ENCODE measurements around the gene GMDS. TPM values are rescaled to one million over a fixed set of nuclear protein-coding genes. Genes with fewer than 3 reads are reported as not detected.
"Not testable (repeated sequence)": the region's sequence is repeated elsewhere in the genome, so short reads cannot be mapped to it uniquely, and the experiment has no call there.

Gene GMDS
- total RNA-seq, 2 experiments from 2014 or later: 38.4 to 41.3 TPM

DNA sequence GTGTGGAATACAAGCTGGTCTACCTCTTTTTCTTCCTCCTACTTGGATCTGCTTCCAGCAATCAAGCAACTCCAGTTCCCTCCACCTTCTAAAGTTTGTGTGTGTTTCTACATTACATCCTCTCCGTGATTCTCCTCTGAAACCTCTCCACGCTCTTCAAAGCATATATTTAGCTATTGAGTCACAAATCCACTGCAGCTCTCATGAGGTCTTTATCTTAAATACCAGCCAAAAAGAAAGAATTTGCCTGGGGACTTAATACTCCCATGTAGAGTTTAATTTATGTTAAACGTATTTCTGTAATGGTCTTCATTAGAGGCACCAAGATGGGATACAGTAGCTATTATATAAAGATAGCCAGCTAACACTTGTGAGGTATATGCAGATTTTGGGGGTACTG is 557.0 kb downstream of the GMDS start:
- no peak for DNase-seq
- CTCF ChIA-PET: interaction anchor here (1.2 kb wide), 1 partner anchor 22 kb away, joined by 4 read pairs; no protein-coding TSS in a partner anchor
- intact Hi-C loops (cut with micrococcal nuclease): no loop called here
- no peaks in the 10 kb centered on the region for H3K27me3 Mint-ChIP-seq (ENCODE audit: low read depth)
- peaks cover 3% of the 10 kb centered on the region for H3K9me3 Mint-ChIP-seq
- H3K36me3 Mint-ChIP-seq (ENCODE audit: low read depth): peaks cover 2% of the 10 kb centered on the region
- H3K4me3 Mint-ChIP-seq: no peak overlapping the region
- no peak overlapping the region for H3K27ac Mint-ChIP-seq
- no peaks in the 10 kb centered on the region for H3K4me1 Mint-ChIP-seq (ENCODE audit: low read depth)

DNA sequence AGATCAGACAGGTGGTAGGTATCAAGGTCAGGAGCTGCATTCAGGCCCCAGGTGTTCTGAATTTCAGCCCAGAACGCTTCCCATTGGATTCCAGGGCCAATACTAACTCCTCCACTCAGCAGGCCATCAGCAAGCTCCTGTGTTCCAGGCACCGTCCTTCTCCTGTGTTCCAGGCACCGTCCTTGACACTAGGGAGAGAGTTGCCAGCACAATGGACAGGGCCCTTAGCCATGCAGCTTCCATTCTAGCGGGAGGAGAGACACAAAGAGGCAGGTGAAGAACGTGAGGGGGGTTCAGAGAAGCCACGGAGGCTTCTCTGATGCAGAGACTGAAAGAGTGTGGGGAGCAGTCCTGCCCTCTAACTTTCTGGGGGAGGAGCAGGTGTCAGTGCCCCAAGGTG is 558.0 kb downstream of the GMDS start:
- Mint-ChIP-seq H3K4me1 (ENCODE audit: low read depth) (no peaks in the 10 kb centered on the region), H3K9me3 (no peaks in the 10 kb centered on the region), H3K4me3 (no peak overlapping the region), H3K27ac (no peak overlapping the region), H3K27me3 (ENCODE audit: low read depth) (no peaks in the 10 kb centered on the region), H3K36me3 (ENCODE audit: low read depth) (peaks cover 2% of the 10 kb centered on the region)
- intact Hi-C loops (cut with micrococcal nuclease): no loop called here
- CTCF ChIA-PET: interaction anchor here (0.6 to 1.1 kb wide), 2 partner anchors 9 to 952 kb away, joined by 3 read pairs; no protein-coding TSS in a partner anchor
- DNase-seq: no peak

DNA sequence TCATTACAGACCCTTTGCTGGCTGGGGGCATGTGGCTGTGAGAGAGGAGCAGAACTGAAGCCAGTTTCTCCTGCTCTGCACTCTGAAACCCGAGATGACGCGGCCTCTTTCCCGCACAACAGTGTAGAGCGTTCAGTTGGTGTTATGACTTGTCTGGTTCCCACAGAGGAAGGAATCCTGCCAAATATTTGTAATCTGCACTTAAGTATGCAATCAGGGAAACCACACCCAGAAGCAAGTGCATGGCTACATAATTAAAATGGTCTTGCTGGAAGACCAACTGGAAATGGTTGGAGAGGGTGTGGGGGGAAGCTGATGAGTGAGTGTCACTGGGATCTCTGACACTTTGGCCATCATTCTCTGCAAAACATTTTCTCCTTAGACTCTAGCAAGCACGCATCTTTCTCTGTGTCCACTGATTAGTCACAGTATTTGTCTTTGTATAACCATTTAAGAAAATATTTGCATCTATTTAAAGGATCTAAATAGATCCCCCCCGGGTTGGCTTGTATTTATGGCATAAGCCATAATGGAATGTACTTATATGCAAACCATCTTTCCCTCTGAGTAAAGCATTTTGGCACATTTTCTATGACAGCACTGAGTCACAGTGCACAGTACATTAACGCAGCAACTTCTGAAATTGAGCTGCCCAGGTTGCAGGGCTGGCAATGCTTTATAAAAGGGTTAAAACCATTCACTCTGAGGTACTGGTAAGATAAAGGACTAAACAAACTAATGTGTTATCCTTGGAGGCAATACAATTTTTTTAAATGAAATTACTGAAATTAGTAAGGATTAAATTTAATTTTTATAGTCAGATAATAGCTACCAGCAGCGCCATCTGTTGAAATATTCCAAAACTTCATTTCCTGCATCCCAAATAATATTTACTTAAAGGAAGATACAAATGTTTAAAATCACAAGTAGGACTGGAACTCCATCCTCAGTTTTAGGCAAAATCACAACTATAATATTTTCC is 559.0 kb downstream of the GMDS start:
- H3K4me1 Mint-ChIP-seq (ENCODE audit: low read depth): no peaks in the 10 kb centered on the region
- H3K9me3 Mint-ChIP-seq: no peaks in the 10 kb centered on the region
- no peak for DNase-seq
- no peak overlapping the region for H3K27ac Mint-ChIP-seq
- no peak overlapping the region for H3K4me3 Mint-ChIP-seq
- CTCF ChIA-PET: interaction anchor here (1.4 kb wide), 1 partner anchor 90 kb away, joined by 3 read pairs; no protein-coding TSS in a partner anchor
- H3K27me3 Mint-ChIP-seq (ENCODE audit: low read depth): no peaks in the 10 kb centered on the region
- intact Hi-C loops (cut with micrococcal nuclease): no loop called here
- H3K36me3 Mint-ChIP-seq (ENCODE audit: low read depth): peaks cover 2% of the 10 kb centered on the region

DNA sequence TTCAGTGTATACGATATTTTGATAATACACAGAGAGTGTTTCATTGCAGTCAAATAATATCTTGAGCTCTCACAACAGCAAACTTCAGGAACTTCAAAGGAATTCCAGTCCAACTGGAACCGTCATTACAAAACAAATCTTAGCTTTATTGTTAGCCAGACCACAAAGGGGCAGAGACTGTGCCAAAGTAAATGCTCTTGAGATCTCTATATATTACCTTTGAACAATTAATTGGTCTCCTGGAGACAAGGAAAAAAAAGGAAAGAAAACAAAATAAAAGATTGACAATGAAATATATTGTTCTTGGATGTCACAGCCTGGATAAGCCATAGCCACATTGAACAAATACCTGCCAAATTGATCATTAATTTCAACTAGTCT is 565.7 kb downstream of the GMDS start:
- Mint-ChIP-seq H3K27me3 (ENCODE audit: low read depth) (no peaks in the 10 kb centered on the region), H3K4me1 (ENCODE audit: low read depth) (no peaks in the 10 kb centered on the region), H3K9me3 (no peaks in the 10 kb centered on the region), H3K27ac (no peak overlapping the region), H3K4me3 (no peak overlapping the region), H3K36me3 (ENCODE audit: low read depth) (peaks cover 4% of the 10 kb centered on the region)
- CTCF ChIA-PET: no interaction called here
- no peak for DNase-seq
- intact Hi-C loops (cut with micrococcal nuclease): no loop called here

DNA sequence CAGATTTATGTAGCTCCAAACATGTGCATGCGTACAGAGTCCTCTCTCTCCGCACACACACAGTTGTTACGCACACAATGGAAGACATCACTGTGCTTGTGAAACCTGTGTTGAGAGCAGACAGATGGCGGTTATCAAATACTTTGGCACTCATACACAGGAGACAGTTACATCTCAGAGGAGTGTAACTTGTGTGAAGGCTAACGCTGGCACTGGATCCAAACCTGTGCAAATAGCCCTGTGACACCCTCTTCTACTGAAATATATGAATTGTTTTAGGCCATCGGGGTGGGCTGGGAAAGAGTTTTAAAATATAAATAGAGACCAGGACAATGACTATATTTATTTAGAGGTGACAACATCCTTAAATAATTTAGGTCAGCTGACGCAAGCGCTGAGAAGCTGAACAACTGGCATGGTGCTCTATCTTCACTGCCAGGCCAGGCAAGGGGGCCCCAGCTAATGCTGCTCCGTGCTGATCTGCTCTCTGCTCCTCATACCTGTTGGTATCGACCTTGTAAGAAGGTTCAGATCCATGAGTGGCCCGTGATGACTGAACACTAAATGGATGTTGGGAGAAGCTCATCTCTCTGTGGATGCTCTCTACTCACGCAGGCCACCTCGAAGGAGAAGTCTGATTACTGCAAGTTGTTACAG is 566.2 kb downstream of the GMDS start:
- no peaks in the 10 kb centered on the region for H3K9me3 Mint-ChIP-seq
- intact Hi-C loops (cut with micrococcal nuclease): no loop called here
- H3K27me3 Mint-ChIP-seq (ENCODE audit: low read depth): no peaks in the 10 kb centered on the region
- no peaks in the 10 kb centered on the region for H3K4me1 Mint-ChIP-seq (ENCODE audit: low read depth)
- no peak overlapping the region for H3K27ac Mint-ChIP-seq
- peaks cover 4% of the 10 kb centered on the region for H3K36me3 Mint-ChIP-seq (ENCODE audit: low read depth)
- CTCF ChIA-PET: interaction anchor here (1.4 kb wide), 1 partner anchor 8 kb away, joined by 3 read pairs; no protein-coding TSS in a partner anchor
- DNase-seq: no peak
- no peak overlapping the region for H3K4me3 Mint-ChIP-seq

DNA sequence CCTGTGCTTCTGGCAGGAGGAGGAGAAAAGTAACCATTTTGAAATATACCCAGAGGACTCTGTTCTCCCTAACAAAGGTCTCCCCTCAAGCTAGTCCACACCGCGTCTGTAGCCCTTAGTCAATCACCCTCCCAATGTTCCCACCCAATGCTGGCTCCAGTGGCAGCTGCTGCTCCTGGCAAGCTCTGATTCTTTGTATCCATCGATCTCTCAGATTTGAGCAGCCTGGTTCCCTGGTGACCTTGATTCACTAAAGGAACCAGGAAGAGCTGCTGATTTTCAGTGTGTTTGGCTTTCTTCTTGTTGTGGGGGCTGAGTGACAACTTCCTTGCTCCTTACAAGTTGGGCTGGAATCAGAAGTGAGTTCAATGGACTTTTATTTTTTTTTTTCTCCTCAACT is 567.2 kb downstream of the GMDS start:
- Mint-ChIP-seq H3K9me3 (no peaks in the 10 kb centered on the region), H3K4me3 (no peak overlapping the region), H3K27me3 (ENCODE audit: low read depth) (no peaks in the 10 kb centered on the region), H3K36me3 (ENCODE audit: low read depth) (peaks cover 4% of the 10 kb centered on the region), H3K4me1 (ENCODE audit: low read depth) (no peaks in the 10 kb centered on the region), H3K27ac (no peak overlapping the region)
- CTCF ChIA-PET: interaction anchor here (0.6 to 1.4 kb wide), 3 partner anchors 9 to 617 kb away, joined by 3 read pairs; no protein-coding TSS in a partner anchor
- intact Hi-C loops (cut with micrococcal nuclease): no loop called here
- no peak for DNase-seq

DNA sequence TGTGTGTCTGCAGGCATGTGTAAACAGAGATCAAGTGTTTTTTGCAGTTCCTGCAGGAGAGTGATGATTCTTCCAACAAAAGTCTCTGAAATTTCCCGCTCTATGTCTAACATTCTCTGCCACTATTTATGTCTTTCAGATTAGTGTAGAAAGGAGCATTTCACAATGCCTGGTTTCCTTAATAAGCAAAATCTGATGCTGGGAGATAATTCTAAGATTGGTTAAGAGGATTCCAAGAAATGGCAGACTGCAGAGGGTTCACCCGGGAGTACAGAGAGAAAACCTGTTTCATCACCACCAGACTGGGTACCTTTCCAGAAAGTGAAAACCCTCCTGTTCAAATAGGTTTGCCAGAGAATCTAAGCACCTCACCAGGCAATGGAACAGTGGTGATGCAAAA is 573.0 kb downstream of the GMDS start:
- Mint-ChIP-seq H3K9me3 (no peaks in the 10 kb centered on the region), H3K27ac (no peak overlapping the region), H3K36me3 (ENCODE audit: low read depth) (peaks cover 2% of the 10 kb centered on the region), H3K4me3 (no peak overlapping the region), H3K27me3 (ENCODE audit: low read depth) (no peaks in the 10 kb centered on the region), H3K4me1 (ENCODE audit: low read depth) (no peaks in the 10 kb centered on the region)
- CTCF ChIA-PET: no interaction called here
- intact Hi-C loops (cut with micrococcal nuclease): no loop called here
- no peak for DNase-seq

DNA sequence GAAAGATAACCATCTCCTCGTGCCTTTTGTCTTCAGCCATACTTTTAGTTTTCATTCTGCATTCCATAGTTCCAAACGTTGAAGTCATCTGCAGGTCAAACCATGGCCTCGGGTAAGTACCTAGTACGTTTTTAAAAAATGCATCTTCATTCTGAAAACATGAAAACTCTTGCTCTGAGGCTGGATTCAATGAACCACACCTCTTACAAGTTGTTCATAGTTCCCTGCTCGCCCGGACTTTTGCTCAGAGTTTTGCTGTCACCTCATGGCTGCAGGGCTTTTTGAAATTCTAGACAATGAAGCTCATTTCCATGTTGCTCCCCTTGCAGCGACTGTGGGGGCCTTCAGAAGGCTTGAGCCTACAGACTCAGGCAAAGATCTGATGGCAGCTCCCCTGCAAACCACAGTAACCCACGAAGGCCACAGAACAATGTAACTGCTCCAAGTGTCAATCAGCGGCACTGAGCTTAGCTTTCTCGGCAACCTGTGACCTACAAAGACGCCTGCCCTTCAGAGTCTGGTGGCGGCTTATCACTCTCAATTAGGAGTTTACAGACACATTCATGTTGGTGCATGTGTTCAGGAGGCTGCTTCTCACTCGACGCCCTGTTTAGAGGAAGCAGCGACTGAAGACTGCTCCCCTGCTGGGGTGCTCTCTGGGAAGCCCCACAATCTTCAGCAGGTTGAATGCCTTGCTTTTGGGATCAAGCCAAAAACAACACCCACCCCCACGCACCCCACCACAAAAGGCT is 574.5 kb downstream of the GMDS start:
- Mint-ChIP-seq H3K27ac (no peak overlapping the region), H3K27me3 (ENCODE audit: low read depth) (no peaks in the 10 kb centered on the region), H3K4me1 (ENCODE audit: low read depth) (no peaks in the 10 kb centered on the region), H3K36me3 (ENCODE audit: low read depth) (peaks cover 2% of the 10 kb centered on the region), H3K9me3 (no peaks in the 10 kb centered on the region), H3K4me3 (no peak overlapping the region)
- no peak for DNase-seq
- CTCF ChIA-PET: no interaction called here
- intact Hi-C loops (cut with micrococcal nuclease): no loop called here

DNA sequence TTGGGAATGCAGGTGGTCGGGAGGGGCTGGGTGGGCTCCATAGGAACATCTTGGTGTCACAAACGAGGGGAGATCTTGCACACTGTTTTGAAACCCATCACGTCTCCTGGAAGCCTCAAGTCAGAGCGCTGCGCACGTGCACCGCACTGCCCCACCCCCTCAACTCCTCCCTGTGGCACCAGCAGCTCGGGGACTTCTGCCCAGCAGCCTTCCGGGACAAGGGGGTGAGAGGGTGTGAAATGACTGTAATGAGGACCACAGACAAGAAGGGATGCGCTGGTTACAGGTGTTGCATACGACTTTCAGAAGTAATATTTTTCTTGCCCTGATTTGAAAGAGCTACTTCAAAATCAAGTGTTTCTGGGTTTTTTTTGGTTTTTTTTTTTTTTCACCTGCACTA is 575.4 kb downstream of the GMDS start:
- no peaks in the 10 kb centered on the region for H3K36me3 Mint-ChIP-seq (ENCODE audit: low read depth)
- no peak overlapping the region for H3K4me3 Mint-ChIP-seq
- no peaks in the 10 kb centered on the region for H3K4me1 Mint-ChIP-seq (ENCODE audit: low read depth)
- intact Hi-C loops (cut with micrococcal nuclease): no loop called here
- DNase-seq: no peak
- no peaks in the 10 kb centered on the region for H3K9me3 Mint-ChIP-seq
- CTCF ChIA-PET: no interaction called here
- no peak overlapping the region for H3K27ac Mint-ChIP-seq
- H3K27me3 Mint-ChIP-seq (ENCODE audit: low read depth): no peaks in the 10 kb centered on the region

DNA sequence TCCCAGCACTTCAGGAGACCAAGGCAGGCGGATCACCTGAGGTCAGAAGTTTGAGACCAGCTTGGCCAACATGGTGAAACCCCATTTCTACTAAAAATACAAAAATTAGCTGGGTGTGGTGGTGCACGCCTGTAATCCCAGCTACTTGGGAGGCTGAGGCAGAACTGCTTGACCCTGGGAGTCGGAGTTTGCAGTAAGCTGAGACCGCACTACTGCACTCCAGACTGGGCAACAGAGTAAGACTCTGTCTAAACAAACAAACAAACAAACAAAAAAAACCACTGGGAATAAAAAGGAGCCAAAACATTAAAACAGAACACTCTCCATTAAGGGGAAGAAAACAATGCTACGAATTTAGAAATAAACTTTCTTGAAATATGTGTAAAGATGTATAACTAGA is 576.9 kb downstream of the GMDS start:
- H3K27me3 Mint-ChIP-seq (ENCODE audit: low read depth); intact Hi-C loops (cut with micrococcal nuclease); CTCF ChIA-PET; H3K27ac Mint-ChIP-seq; H3K9me3 Mint-ChIP-seq; DNase-seq; H3K4me1 Mint-ChIP-seq (ENCODE audit: low read depth); H3K4me3 Mint-ChIP-seq; H3K36me3 Mint-ChIP-seq (ENCODE audit: low read depth): not testable (repeated sequence)

DNA sequence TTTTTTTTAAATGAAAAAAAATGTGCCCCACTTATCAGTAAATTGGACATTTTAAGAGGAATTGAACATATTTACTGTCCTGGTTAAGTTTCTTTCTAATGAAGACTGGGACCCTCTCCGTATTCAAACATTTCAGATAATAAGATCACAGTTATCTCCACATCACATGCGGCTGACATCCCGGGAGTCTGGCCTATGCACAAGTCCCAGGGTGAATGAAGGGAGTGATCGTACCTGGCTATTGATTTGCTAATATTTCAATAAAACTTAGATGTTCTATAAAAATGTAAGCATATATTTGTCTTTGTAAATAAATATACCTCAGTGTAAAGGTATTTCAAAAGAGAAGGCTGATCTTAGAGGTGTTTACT is 577.6 kb downstream of the GMDS start:
- Mint-ChIP-seq H3K9me3 (no peaks in the 10 kb centered on the region), H3K4me1 (ENCODE audit: low read depth) (no peaks in the 10 kb centered on the region), H3K27me3 (ENCODE audit: low read depth) (no peaks in the 10 kb centered on the region), H3K4me3 (no peak overlapping the region), H3K27ac (no peak overlapping the region), H3K36me3 (ENCODE audit: low read depth) (no peaks in the 10 kb centered on the region)
- no peak for DNase-seq
- intact Hi-C loops (cut with micrococcal nuclease): no loop called here
- CTCF ChIA-PET: no interaction called here

DNA sequence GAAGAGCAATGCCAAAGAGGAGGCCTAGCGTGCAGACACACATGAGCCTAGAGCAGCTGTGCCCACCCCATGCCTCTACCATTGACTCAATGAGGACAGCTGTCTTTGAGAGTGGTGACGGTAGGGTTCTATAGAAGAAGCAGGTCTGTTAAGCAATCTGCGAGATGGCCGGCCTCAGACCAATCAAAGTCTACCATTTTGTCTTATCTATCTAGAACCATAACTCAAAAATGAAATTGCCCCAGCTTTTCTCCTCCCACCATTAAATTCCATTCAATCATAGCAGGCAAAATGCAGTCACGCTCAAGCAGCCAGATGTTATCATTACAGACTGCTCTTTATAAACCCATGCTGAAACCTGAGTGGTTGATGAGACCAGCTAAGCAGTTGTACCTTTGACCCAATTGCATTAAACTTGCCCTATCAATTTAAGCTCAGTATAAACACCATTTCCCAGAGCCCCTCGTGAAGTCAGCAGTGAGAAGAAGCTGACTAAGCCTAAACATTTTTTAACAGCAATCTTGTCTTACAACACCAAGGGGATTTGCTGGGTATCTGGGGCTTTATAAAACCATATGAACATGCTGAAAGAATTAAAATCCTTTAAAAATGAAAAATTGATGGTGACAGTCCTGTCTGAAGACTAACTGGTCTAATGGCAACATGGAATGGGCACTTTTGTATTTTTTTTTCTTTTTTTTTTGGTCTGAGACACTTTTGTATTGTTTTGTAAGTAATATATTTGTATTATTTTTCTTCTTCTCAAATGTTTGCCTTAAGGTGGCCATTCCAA is 578.2 kb downstream of the GMDS start:
- H3K9me3 Mint-ChIP-seq: no peaks in the 10 kb centered on the region
- no peaks in the 10 kb centered on the region for H3K27me3 Mint-ChIP-seq (ENCODE audit: low read depth)
- no peak overlapping the region for H3K27ac Mint-ChIP-seq
- H3K4me1 Mint-ChIP-seq (ENCODE audit: low read depth): no peaks in the 10 kb centered on the region
- CTCF ChIA-PET: no interaction called here
- DNase-seq: no peak
- no peaks in the 10 kb centered on the region for H3K36me3 Mint-ChIP-seq (ENCODE audit: low read depth)
- intact Hi-C loops (cut with micrococcal nuclease): no loop called here
- H3K4me3 Mint-ChIP-seq: no peak overlapping the region

All from activated naive CD4-positive, alpha-beta T cell treated with anti-CD3 and anti-CD28 coated beads for 36 hours (primary cell).